Measurements from ENCODE around the gene SLC6A19.

DNA sequence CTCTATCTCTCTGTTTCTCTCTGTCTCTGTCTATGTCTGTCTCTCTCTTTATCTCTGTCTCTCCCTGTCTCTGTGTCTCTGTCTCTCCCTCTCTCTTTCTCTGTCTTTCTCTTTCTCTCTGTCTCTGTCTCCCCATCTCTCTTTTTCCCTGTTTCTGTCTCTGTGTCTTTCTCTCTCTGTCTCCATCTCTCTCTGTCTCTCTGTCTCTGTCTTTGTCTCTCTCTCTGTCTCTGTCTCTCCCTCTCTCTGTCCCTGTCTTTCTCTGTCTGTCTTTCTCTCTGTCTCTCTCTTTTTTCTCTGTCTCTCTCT, 2.1 kb upstream of the SLC6A19 start:
- TF ChIP-seq, protein P1, sequence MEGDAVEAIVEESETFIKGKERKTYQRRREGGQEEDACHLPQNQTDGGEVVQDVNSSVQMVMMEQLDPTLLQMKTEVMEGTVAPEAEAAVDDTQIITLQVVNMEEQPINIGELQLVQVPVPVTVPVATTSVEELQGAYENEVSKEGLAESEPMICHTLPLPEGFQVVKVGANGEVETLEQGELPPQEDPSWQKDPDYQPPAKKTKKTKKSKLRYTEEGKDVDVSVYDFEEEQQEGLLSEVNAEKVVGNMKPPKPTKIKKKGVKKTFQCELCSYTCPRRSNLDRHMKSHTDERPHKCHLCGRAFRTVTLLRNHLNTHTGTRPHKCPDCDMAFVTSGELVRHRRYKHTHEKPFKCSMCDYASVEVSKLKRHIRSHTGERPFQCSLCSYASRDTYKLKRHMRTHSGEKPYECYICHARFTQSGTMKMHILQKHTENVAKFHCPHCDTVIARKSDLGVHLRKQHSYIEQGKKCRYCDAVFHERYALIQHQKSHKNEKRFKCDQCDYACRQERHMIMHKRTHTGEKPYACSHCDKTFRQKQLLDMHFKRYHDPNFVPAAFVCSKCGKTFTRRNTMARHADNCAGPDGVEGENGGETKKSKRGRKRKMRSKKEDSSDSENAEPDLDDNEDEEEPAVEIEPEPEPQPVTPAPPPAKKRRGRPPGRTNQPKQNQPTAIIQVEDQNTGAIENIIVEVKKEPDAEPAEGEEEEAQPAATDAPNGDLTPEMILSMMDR (IDR thresholded peaks at IDR 0.05; ENCODE audit: poor library complexity): no peak
- no peak for TF ChIP-seq EZH2phosphoT487 (IDR thresholded peaks at IDR 0.05; ENCODE audit: low read depth, severe bottlenecking, unreplicated experiment)
